IMR-90 (cell line): ENCODE measurements around the gene PREB. TPM values are rescaled to one million over a fixed set of nuclear protein-coding genes. Genes with fewer than 3 reads are reported as not detected.

Experiments used
- ATAC-seq: fragments of 200-7000 bp; cut with Tn5 transposase; 2 replicates; pipeline ENCODE4 v1.9.1; 2020; ENCODE audit warnings: low read depth, mild to moderate bottlenecking, moderate library complexity
- BruUV-seq: library from RNA; stranded (reverse); fragments of 400-500 nt; replicated peaks from 2 replicates; lab custom pipeline; 2021; lab: Mats Ljungman, UMichigan
- CTCF ChIA-PET: fragments of 300-600 bp; formaldehyde crosslinking; extraction: SDS; loops from one replicate; lab custom pipeline; 2021; ENCODE audit warnings: antibody characterized with exemption; lab: Yijun Ruan, JAX
- POLR2A ChIA-PET: fragments of 300-600 bp; sonication (Branson Sonifier 250); formaldehyde crosslinking; loops from one replicate; lab custom pipeline; 2022; ENCODE audit warnings: antibody characterized with exemption; ENCODE audit not compliant: unreplicated experiment; lab: Charles Lee
- DNase-seq: peaks from one replicate; pipeline ENCODE4 v3.0.0; 2013
- H2AFZ ChIP-seq: replicated peaks from 2 replicates; pipeline ENCODE3; 2013; ENCODE audit warnings: low read length, mild to moderate bottlenecking; ENCODE audit not compliant: poor library complexity
- H2AK5ac ChIP-seq: 2 replicates; pipeline ENCODE4 v1.6.1; 2013; ENCODE audit warnings: low read depth, low read length, inconsistent platforms
- H2AK9ac ChIP-seq: replicated peaks from 2 replicates; pipeline ENCODE3; 2013; ENCODE audit warnings: mild to moderate bottlenecking, low read depth, low read length, moderate library complexity; ENCODE audit not compliant: poor library complexity
- H2BK120ac ChIP-seq: 2 replicates; pipeline ENCODE4 v1.6.1; 2013; ENCODE audit warnings: low read depth, low read length, inconsistent platforms
- H2BK15ac ChIP-seq: 3 replicates; pipeline ENCODE4 v1.6.1; 2013; ENCODE audit warnings: low read depth, low read length, inconsistent platforms
- H2BK20ac ChIP-seq: 2 replicates; pipeline ENCODE4 v1.6.1; 2013; ENCODE audit warnings: low read depth, mild to moderate bottlenecking, inconsistent platforms, low read length, moderate library complexity
- H2BK5ac ChIP-seq: 2 replicates; pipeline ENCODE4 v1.6.1; 2013; ENCODE audit warnings: mild to moderate bottlenecking, low read depth, low read length, inconsistent platforms; ENCODE audit not compliant: poor library complexity, severe bottlenecking
- H3K14ac ChIP-seq: replicated peaks from 2 replicates; pipeline ENCODE4 v1.6.1; 2013; ENCODE audit warnings: low read depth, low read length, inconsistent platforms
- H3K18ac ChIP-seq: 2 replicates; pipeline ENCODE4 v1.6.1; 2013; ENCODE audit warnings: low read depth, low read length, control low read depth
- H3K23ac ChIP-seq: 2 replicates; pipeline ENCODE4 v1.6.1; 2013; ENCODE audit warnings: low read depth, low read length, inconsistent platforms
- H3K27ac ChIP-seq: 2 replicates; pipeline ENCODE4 v1.5.1; 2013; ENCODE audit warnings: mild to moderate bottlenecking, control low read depth, low read length; ENCODE audit not compliant: insufficient read depth
- H3K27me3 ChIP-seq: 2 replicates; pipeline ENCODE4 v1.6.1; 2013; ENCODE audit warnings: low read length; ENCODE audit not compliant: control insufficient read depth, insufficient read depth
- H3K36me3 ChIP-seq: 2 replicates; pipeline ENCODE4 v1.6.1; 2013; ENCODE audit warnings: low read length, mixed read lengths; ENCODE audit not compliant: control insufficient read depth, insufficient read depth
- H3K4ac ChIP-seq: 2 replicates; pipeline ENCODE4 v1.6.1; 2013; ENCODE audit warnings: low read depth, low read length, inconsistent platforms
- H3K4me1 ChIP-seq: 2 replicates; pipeline ENCODE4 v1.6.1; 2013; ENCODE audit warnings: low read length, mixed read lengths; ENCODE audit not compliant: control insufficient read depth, insufficient read depth
- H3K4me2 ChIP-seq: 2 replicates; pipeline ENCODE4 v1.6.1; 2013; ENCODE audit warnings: low read depth, mild to moderate bottlenecking, control low read depth, low read length, moderate library complexity
- H3K4me3 ChIP-seq: 2 replicates; pipeline ENCODE4 v1.5.1; 2013; ENCODE audit warnings: low read depth, mild to moderate bottlenecking, control low read depth, low read length, moderate library complexity; ENCODE audit not compliant: insufficient read depth
- H3K56ac ChIP-seq: 2 replicates; pipeline ENCODE4 v1.6.1; 2013; ENCODE audit warnings: low read length, inconsistent platforms; ENCODE audit not compliant: insufficient read depth; ENCODE audit errors: extremely low read depth
- H3K79me1 ChIP-seq, 2 experiments: 2 replicates each; pipeline ENCODE4 v1.6.1; 2013; ENCODE audit warnings: low read length in 2 of 2, inconsistent platforms in 1 of 2, low read depth in 1 of 2
- H3K9ac ChIP-seq: 2 replicates; pipeline ENCODE4 v1.6.1; 2013; ENCODE audit warnings: low read depth, low read length, control low read depth
- H3K9me1 ChIP-seq: 2 replicates; pipeline ENCODE4 v1.6.1; 2013; ENCODE audit warnings: low read length, inconsistent platforms; ENCODE audit not compliant: insufficient read depth
- H3K9me3 ChIP-seq: 2 replicates; pipeline ENCODE4 v1.6.1; 2013; ENCODE audit warnings: low read length; ENCODE audit not compliant: control insufficient read depth, insufficient read depth
- H4K20me1 ChIP-seq: 2 replicates; pipeline ENCODE4 v1.6.1; 2013; ENCODE audit warnings: low read length, inconsistent platforms; ENCODE audit not compliant: insufficient read depth
- H4K5ac ChIP-seq: 2 replicates; pipeline ENCODE4 v1.6.1; 2013; ENCODE audit warnings: mild to moderate bottlenecking, low read depth, low read length, control low read depth
- H4K8ac ChIP-seq, 2 experiments: 2 replicates each; pipeline ENCODE4 v1.6.1; 2013; ENCODE audit warnings: low read depth in 2 of 2, low read length in 2 of 2, control low read depth in 1 of 2, inconsistent platforms in 1 of 2
- H4K91ac ChIP-seq: 2 replicates; pipeline ENCODE4 v1.6.1; 2013; ENCODE audit warnings: low read depth, low read length, inconsistent platforms; ENCODE audit not compliant: insufficient read depth
- BHLHE40 ChIP-seq: fragments of 150-350 bp; IDR thresholded peaks from 2 replicates; pipeline ENCODE4 v1.6.1; 2016; ENCODE audit warnings: mild to moderate bottlenecking, low read depth, low read length
- CEBPB ChIP-seq: IDR thresholded peaks from 2 replicates; pipeline ENCODE4 v1.6.1; 2012; ENCODE audit warnings: low read depth, low read length, improper control_type of control experiment
- CHD1 ChIP-seq: IDR thresholded peaks from 2 replicates; pipeline ENCODE4 v1.6.1; 2012; ENCODE audit warnings: low read depth, low read length, improper control_type of control experiment
- CTCF ChIP-seq: conservative IDR thresholded peaks from 2 replicates; pipeline ENCODE4 v1.5.1; 2012; ENCODE audit warnings: mild to moderate bottlenecking, low read depth, low read length, improper control_type of control experiment
- ELK1 ChIP-seq: fragments of 150-350 bp; IDR thresholded peaks from 2 replicates; pipeline ENCODE4 v1.6.1; 2016; ENCODE audit warnings: low read depth, mild to moderate bottlenecking, low read length, moderate library complexity, borderline replicate concordance
- FOS ChIP-seq: fragments of 150-350 bp; IDR thresholded peaks from 2 replicates; pipeline ENCODE4 v1.6.1; 2016; ENCODE audit warnings: low read depth, low read length
- MAFK ChIP-seq: IDR thresholded peaks from 2 replicates; pipeline ENCODE4 v1.6.1; 2012; ENCODE audit warnings: low read depth, low read length, improper control_type of control experiment
- MAZ ChIP-seq: IDR thresholded peaks from 2 replicates; pipeline ENCODE4 v1.6.1; 2012; ENCODE audit warnings: low read depth, mild to moderate bottlenecking, low read length, improper control_type of control experiment, moderate library complexity, borderline replicate concordance
- MXI1 ChIP-seq: IDR thresholded peaks from 2 replicates; pipeline ENCODE4 v1.6.1; 2012; ENCODE audit warnings: low read depth, mild to moderate bottlenecking, low read length, moderate library complexity, borderline replicate concordance
- NFE2L2 ChIP-seq: fragments of 150-350 bp; IDR thresholded peaks from 2 replicates; pipeline ENCODE4 v1.6.1; 2016; ENCODE audit warnings: low read depth, mild to moderate bottlenecking, low read length
- POLR2A ChIP-seq: IDR thresholded peaks from 2 replicates; pipeline ENCODE4 v1.6.1; 2012; ENCODE audit warnings: mild to moderate bottlenecking, low read depth, low read length
- RAD21 ChIP-seq: IDR thresholded peaks from 2 replicates; pipeline ENCODE4 v1.6.1; 2012; ENCODE audit warnings: low read length, improper control_type of control experiment
- RCOR1 ChIP-seq: IDR thresholded peaks from 2 replicates; pipeline ENCODE4 v1.6.1; 2012; ENCODE audit warnings: mild to moderate bottlenecking, low read length, improper control_type of control experiment; ENCODE audit not compliant: insufficient replicate concordance
- RFX5 ChIP-seq: IDR thresholded peaks from 2 replicates; pipeline ENCODE4 v1.8.0; 2012; ENCODE audit warnings: low read depth, mild to moderate bottlenecking, low read length, moderate library complexity
- SMC3 ChIP-seq: fragments of 150-350 bp; IDR thresholded peaks from 2 replicates; pipeline ENCODE4 v1.6.1; 2016; ENCODE audit warnings: low read depth, mild to moderate bottlenecking, antibody characterized with exemption, low read length, moderate library complexity
- USF2 ChIP-seq: fragments of 150-350 bp; IDR thresholded peaks from 2 replicates; pipeline ENCODE4 v1.6.1; 2017; ENCODE audit warnings: mild to moderate bottlenecking, antibody characterized with exemption, low read length, low read depth
- whole genome bisulfite sequencing, 2 experiments: methylation state at CpG; one replicate each; pipeline versions ENCODE4 v1.1.5 to v1.1.7; 2013; ENCODE audit warnings: missing lambda C conversion rate in 2 of 2; ENCODE audit not compliant: insufficient read length in 1 of 2; ENCODE audit errors: extremely low coverage in 2 of 2; 5-methylcytosine and 5-hydroxymethylcytosine counted together
- dilution Hi-C: fragments of 300-500 bp; cut with HindIII; formaldehyde crosslinking; loops from one replicate; pipeline ENCODE4 v1.14.3; 2018; ENCODE audit warnings: low sequenced_read_pairs; ENCODE audit not compliant: unreplicated experiment
- in situ Hi-C: fragments of 300-500 bp; cut with MboI; formaldehyde crosslinking; loops from 3 replicates; pipeline ENCODE4 v1.14.3; 2019; ENCODE audit warnings: low sequenced_read_pairs, inconsistent platforms, mixed read lengths
- intact Hi-C: fragments of 100-400 bp; cut with micrococcal nuclease; formaldehyde crosslinking; loops from 2 replicates; pipeline ENCODE4 v1.10.0; 2022
- polyA plus RNA-seq, 3 experiments: library from polyadenylated mRNA; depleted of rRNA; stranded (reverse); fragments of >200 nt; gene quantifications; 2 replicates each; pipeline ENCODE4 v1.2.3, GENCODE V29; 2012; ENCODE audit warnings: low replicate concordance in 1 of 3
- total RNA-seq: library from RNA; depleted of rRNA; stranded (reverse); fragments of >200 nt; gene quantifications from 2 replicates; pipeline ENCODE4 v1.2.3, GENCODE V29; 2012

Gene PREB
- total and polyA plus RNA-seq, 2 of the 4 experiments (the other 2 are of a cell fraction): 38.9 to 52.2 TPM

- POLR2A ChIA-PET: no interaction called here
- Histone ChIP-seq H4K8ac (no peak overlapping the region), H4K20me1 (no peaks in the 10 kb centered on the region; the same call in 1 of the 2 replicates), H2AK5ac (no peak overlapping the region), H3K56ac (no peak overlapping the region), H3K4me2 (no peak overlapping the region), H3K18ac (no peak overlapping the region), H2BK20ac (no peak overlapping the region), H3K9ac (no peak overlapping the region), H3K79me1 (no peaks in the 10 kb centered on the region), H3K4me3 (no peak overlapping the region), H2BK5ac (no peak overlapping the region), H3K9me1 (no peaks in the 10 kb centered on the region), H2BK120ac (no peak overlapping the region), H2AFZ (no peak overlapping the region), H3K27me3 (peaks cover 18% of the 10 kb centered on the region), H3K4me1 (no peaks in the 10 kb centered on the region), H3K23ac (no peak overlapping the region), H2AK9ac (no peak overlapping the region), H4K5ac (no peak overlapping the region), H3K9me3 (no peaks in the 10 kb centered on the region), H3K36me3 (no peaks in the 10 kb centered on the region), H3K14ac (no peak overlapping the region), H2BK15ac (no peak overlapping the region), H3K4ac (no peak overlapping the region), H3K27ac (no peak overlapping the region), H4K91ac (no peak overlapping the region)
- dilution Hi-C loops: no loop called here
- WGBS, 2 experiments: no CpG with 5 or more reads among the region's 9 CpGs
- TF ChIP-seq CEBPB (no peak), RCOR1 (no peak), MAZ (no peak), USF2 (no peak), MAFK (no peak), FOS (no peak), BHLHE40 (no peak), POLR2A (no peak), ELK1 (no peak), SMC3 (no peak), RAD21 (no peak), CHD1 (no peak), NFE2L2 (no peak), MXI1 (no peak), CTCF (no peak), RFX5 (no peak)
- DNase-seq: no peak
- no peak for ATAC-seq
- intact Hi-C loops: no loop called here
- CTCF ChIA-PET: interaction anchor here (1.7 kb wide), 1 partner anchor 10 kb away, joined by 6 read pairs; no protein-coding TSS in a partner anchor
- in situ Hi-C loops: no loop called here
- no TSS peak for BruUV-seq
These were observed 25.8 kb upstream of the PREB start for GRCh38 chr2:27160191-27160590.
